ENCODE results near the gene PHF20. TPM values are rescaled to one million over a fixed set of nuclear protein-coding genes. Genes with fewer than 3 reads are reported as not detected.
A peak's percentile ranks its signal among the peaks of the same experiment; 100 is the strongest.

The PHF20 gene
- total and polyA plus RNA-seq, 2 of the 13 experiments (the other 11 are each of a cell fraction or from before 2014, with no cell fraction given) = 22.8 to 34.1 TPM

GRCh38 chr20:35768731-35769664 lies 2.8 kb upstream of the PHF20 start (continued):
- TF ChIP-seq IRF9 (CRISPR knock-in tag; IDR thresholded peaks at IDR 0.05; ENCODE audit: borderline replicate concordance) (0 out of 2 replicates have a peak, but pooled peaks have one; percentile 40), ZFP90 (CRISPR knock-in tag; IDR thresholded peaks at IDR 0.05; ENCODE audit: borderline replicate concordance) (0 out of 2 replicates have a peak, but pooled peaks have one; percentile 30), ZNF646 (CRISPR knock-in tag; IDR thresholded peaks at IDR 0.05) (no peak), ZNF883 (CRISPR knock-in tag; IDR thresholded peaks at IDR 0.05; ENCODE audit: not compliant biosample characterization) (no peak), RARA (CRISPR knock-in tag; IDR thresholded peaks at IDR 0.05) (peak; percentile 53; the same call in 1 of the 2 replicates), ZSCAN9 (CRISPR knock-in tag; IDR thresholded peaks at IDR 0.05; ENCODE audit: borderline replicate concordance) (peak; percentile 72), CHCHD3 (CRISPR knock-in tag; IDR thresholded peaks at IDR 0.05) (no peak), ZNF598 (CRISPR knock-in tag; IDR thresholded peaks at IDR 0.05; ENCODE audit: borderline replicate concordance) (peak; percentile 40; the same call in 1 of the 2 replicates), ZSCAN31 (CRISPR knock-in tag; IDR thresholded peaks at IDR 0.05; ENCODE audit: low read depth) (no peak), ZNF354B (CRISPR knock-in tag; IDR thresholded peaks at IDR 0.05) (no peak), NR3C1 (CRISPR knock-in tag; IDR thresholded peaks at IDR 0.05) (no peak), ZSCAN22 (CRISPR knock-in tag; IDR thresholded peaks at IDR 0.05) (no peak), ZSCAN25 (CRISPR knock-in tag; IDR thresholded peaks at IDR 0.05) (no peak), NCOA1 (CRISPR knock-in tag; IDR thresholded peaks at IDR 0.05) (no peak), KLF16 (CRISPR knock-in tag; IDR thresholded peaks at IDR 0.05) (peak in 1 of 2 experiments; percentile 59; a peak in 1 of 4 replicates), GPN1 (CRISPR knock-in tag; IDR thresholded peaks at IDR 0.05; ENCODE audit: borderline replicate concordance) (no peak), E2F2 (CRISPR knock-in tag; IDR thresholded peaks at IDR 0.05; ENCODE audit: borderline replicate concordance) (no peak), MXD4 (CRISPR knock-in tag; IDR thresholded peaks at IDR 0.05) (no peak), ZZZ3 (CRISPR knock-in tag; IDR thresholded peaks at IDR 0.05; ENCODE audit: borderline replicate concordance) (no peak), JUND (CRISPR knock-in tag; IDR thresholded peaks at IDR 0.05) (no peak), ARNT2 (CRISPR knock-in tag; IDR thresholded peaks at IDR 0.05; ENCODE audit: low read depth) (0 out of 2 replicates have a peak, but pooled peaks have one; percentile 17)
